GM13977 (cell line): ENCODE data around the gene PERCC1.

ENCODE experiments used
- DNase-seq: peaks from one replicate; pipeline ENCODE4 v3.0.0; 2012; ENCODE audit warnings: low spot score
- in situ Hi-C: fragments of 300-500 bp; cut with MboI; formaldehyde crosslinking; loops from one replicate; pipeline ENCODE4 v1.12.0; 2022; ENCODE audit warnings: low sequenced_read_pairs, low pct_unique_long_range_greater_than_20kb, mixed read lengths, inconsistent platforms; ENCODE audit not compliant: unreplicated experiment
- TF ChIP-seq, protein P1 (sequence below): IDR thresholded peaks from 2 replicates; pipeline ENCODE4 v1.5.1; 2012; ENCODE audit warnings: mild to moderate bottlenecking, control low read depth; ENCODE audit not compliant: insufficient read depth; ENCODE audit errors: extremely low read depth, missing control alignments

Gene PERCC1

DNA sequence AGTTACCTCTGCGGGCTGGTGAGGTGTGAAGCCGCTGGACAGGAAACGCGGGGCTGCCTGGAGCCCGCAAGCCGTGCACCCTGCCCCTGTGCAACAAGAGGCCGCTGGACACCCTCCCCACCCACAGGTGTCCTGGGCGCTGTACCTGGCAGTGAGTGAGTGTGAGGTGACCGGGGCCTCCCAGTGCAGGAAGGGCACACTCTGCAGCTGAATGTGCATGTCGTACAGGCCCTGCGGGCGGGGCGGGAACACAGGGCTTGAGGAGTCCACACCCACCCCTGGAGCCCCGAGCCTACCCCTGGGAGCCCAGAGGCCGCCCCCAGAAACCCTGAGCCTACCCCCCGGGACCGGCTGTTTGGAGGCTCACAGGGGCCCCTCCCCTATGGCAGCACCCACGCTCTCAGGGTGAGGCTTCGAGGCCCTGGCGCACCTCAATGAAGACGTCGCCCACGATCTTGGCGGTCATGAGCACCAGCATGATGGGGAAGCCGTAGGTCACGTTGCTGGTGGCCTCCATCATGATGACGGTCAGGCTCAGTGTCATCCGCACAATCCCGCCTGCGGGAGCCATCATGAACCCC lies 17.7 kb downstream of the PERCC1 start:
- in situ Hi-C loops: no loop called here
- DNase-seq: no peak
- TF ChIP-seq, protein P1, sequence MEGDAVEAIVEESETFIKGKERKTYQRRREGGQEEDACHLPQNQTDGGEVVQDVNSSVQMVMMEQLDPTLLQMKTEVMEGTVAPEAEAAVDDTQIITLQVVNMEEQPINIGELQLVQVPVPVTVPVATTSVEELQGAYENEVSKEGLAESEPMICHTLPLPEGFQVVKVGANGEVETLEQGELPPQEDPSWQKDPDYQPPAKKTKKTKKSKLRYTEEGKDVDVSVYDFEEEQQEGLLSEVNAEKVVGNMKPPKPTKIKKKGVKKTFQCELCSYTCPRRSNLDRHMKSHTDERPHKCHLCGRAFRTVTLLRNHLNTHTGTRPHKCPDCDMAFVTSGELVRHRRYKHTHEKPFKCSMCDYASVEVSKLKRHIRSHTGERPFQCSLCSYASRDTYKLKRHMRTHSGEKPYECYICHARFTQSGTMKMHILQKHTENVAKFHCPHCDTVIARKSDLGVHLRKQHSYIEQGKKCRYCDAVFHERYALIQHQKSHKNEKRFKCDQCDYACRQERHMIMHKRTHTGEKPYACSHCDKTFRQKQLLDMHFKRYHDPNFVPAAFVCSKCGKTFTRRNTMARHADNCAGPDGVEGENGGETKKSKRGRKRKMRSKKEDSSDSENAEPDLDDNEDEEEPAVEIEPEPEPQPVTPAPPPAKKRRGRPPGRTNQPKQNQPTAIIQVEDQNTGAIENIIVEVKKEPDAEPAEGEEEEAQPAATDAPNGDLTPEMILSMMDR: no peak

DNA sequence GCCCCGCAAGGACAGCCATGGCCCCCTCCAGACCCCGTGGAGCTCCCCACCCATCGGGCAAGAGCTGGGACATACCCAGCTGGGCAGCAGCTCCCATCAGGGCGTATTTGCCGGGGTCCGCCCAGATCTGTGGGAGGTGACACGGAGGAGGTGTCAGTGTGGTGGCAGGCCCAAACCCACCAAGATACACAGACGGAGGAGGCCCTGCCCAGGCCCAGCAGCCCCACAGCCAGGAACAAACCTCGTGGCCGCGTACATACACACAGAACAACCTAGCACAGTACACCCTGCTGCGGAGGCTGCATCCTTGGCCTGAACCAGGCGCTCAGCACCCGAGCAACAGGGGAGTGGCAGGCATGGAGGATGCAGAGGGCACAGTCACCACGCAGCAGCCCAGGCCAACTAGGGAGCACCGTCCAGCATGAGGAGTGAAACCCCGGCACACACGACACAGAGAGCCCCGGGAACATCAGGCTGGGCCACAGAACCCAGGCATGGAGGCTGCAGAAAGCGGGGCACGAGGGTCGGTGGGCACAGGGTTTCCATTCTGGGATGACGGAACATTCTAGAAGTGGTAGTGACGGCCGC lies 18.4 kb downstream of the PERCC1 start:
- no peak for DNase-seq
- in situ Hi-C loops: no loop called here
- TF ChIP-seq, protein P1: no peak

GRCh38 chr16:1450218-1450617 lies 19.3 kb downstream of the PERCC1 start:
- no peak for DNase-seq
- TF ChIP-seq, protein P1: no peak
- in situ Hi-C loops: no loop called here

DNA sequence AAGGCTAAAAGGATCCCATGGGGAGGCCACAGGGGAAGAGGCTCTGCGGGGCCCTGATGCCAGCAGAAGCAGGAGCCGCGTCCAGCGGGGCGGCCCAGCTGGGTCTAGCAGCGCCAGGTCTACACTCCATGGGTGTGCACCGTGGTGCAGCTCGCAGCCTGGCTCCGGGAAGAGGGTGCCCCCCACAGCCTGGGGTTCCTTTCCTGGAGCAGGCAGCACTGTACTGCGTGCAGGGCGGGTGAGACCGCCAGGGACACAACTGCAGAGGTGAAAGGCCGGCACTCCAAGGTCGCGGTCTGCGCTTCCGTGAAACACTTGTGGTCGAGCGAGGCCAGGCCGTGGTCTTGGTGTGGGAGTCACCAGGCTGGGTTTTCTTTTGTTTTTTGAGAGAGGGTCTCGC lies 20.0 kb downstream of the PERCC1 start:
- TF ChIP-seq, protein P1: no peak
- DNase-seq: no peak
- in situ Hi-C loops: no loop called here

GRCh38 chr16:1451702-1452392 lies 21.0 kb downstream of the PERCC1 start:
- TF ChIP-seq, protein P1: no peak
- in situ Hi-C loops: no loop called here
- DNase-seq: no peak

DNA sequence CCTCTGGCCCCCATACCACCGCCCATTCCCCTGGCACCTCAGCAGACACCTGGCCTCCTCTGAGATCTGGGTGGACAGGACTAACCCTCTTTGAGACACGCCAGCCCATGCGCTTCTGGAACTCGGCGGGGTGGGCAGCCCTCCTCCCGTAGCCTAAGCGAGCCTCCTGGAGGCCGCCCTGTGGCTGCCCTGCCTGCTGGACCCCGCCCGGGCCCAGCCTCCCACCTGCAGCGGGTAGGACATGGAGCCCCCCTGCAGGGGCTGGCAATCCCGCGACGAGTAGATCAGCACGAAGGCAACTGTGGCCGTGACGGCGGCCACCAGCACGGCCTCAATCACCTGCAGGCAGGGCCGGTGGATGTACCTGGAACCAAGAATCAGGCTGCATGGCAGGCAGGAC lies 21.7 kb downstream of the PERCC1 start:
- no peak for DNase-seq
- in situ Hi-C loops: no loop called here
- TF ChIP-seq, protein P1: no peak
